ENCODE data around the gene SORCS1.

DNA sequence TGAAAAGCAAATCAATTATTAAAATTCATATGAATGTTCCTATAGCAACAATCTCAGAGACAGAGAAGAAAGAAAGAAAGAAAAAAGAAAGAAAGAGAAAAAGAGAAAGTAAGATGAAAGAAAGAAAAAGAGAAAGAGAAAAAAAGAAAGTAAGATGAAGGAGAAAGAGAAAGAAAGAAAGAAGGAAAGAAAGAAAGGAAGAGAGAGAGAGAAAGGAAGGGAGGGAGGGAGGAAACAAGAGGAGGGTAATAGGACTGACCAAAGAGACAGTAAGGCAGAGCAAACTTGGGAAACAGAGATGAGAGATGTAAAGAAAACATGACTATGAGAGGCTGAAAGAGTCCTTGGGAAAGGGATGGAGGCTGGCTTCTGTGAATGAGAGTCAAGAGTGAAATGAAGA lies 458.4 kb downstream of the SORCS1 start:
- TF ChIP-seq, protein P1, sequence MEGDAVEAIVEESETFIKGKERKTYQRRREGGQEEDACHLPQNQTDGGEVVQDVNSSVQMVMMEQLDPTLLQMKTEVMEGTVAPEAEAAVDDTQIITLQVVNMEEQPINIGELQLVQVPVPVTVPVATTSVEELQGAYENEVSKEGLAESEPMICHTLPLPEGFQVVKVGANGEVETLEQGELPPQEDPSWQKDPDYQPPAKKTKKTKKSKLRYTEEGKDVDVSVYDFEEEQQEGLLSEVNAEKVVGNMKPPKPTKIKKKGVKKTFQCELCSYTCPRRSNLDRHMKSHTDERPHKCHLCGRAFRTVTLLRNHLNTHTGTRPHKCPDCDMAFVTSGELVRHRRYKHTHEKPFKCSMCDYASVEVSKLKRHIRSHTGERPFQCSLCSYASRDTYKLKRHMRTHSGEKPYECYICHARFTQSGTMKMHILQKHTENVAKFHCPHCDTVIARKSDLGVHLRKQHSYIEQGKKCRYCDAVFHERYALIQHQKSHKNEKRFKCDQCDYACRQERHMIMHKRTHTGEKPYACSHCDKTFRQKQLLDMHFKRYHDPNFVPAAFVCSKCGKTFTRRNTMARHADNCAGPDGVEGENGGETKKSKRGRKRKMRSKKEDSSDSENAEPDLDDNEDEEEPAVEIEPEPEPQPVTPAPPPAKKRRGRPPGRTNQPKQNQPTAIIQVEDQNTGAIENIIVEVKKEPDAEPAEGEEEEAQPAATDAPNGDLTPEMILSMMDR (IDR thresholded peaks at IDR 0.05) = no peak
- TF ChIP-seq POLR2AphosphoS5 (IDR thresholded peaks at IDR 0.05) (no peak), POLR2A (IDR thresholded peaks at IDR 0.05) (no peak)

All from prostate gland (tissue), 2 donors.